Measurements from ENCODE around the gene SLC4A3.

GRCh38 chr2:219607931-219608330 lies 19.5 kb upstream of the SLC4A3 start:
- TF ChIP-seq SUZ12 (IDR thresholded peaks at IDR 0.05; ENCODE audit: extremely low read depth, insufficient read depth, insufficient read length) (no peak), YY1 (IDR thresholded peaks at IDR 0.05; ENCODE audit: insufficient read depth, insufficient read length) (no peak)
